CD14-positive monocyte (primary cell): ENCODE data around the gene CATSPERZ. TPM values are rescaled to one million over a fixed set of nuclear protein-coding genes. Genes with fewer than 3 reads are reported as not detected.

Source experiments
- DNase-seq, 3 donors: peaks; one replicate each; pipeline ENCODE4 v3.0.0-alpha.2; 2011 to 2022
- H2AFZ ChIP-seq: 2 replicates; pipeline ENCODE4 v1.6.0; 2012; ENCODE audit warnings: mild to moderate bottlenecking, low read depth, low read length, inconsistent platforms; ENCODE audit not compliant: insufficient read depth, poor library complexity, severe bottlenecking
- H3K27ac ChIP-seq, 2 donors: 1 replicate in 1 of 2; 2 replicates in 1 of 2; pipeline ENCODE4 v1.5.1; 2012 to 2013; ENCODE audit warnings: low read length in 2 of 2, control low read depth in 1 of 2, inconsistent platforms in 1 of 2, low read depth in 1 of 2, mild to moderate bottlenecking in 1 of 2
- H3K27me3 ChIP-seq, 2 donors: one replicate each; pipeline versions ENCODE4 v1.6.0 to v1.6.1; 2011 to 2013; ENCODE audit warnings: low read length in 2 of 2; ENCODE audit not compliant: control insufficient read depth in 2 of 2, insufficient read depth in 2 of 2
- H3K36me3 ChIP-seq, 2 donors: replicated peaks in 1 of 2; 1 replicate in 1 of 2; 2 replicates in 1 of 2; pipeline versions ENCODE4 v1.5.1 to v1.6.1; 2012 to 2013; ENCODE audit warnings: low read length in 2 of 2, control low read depth in 1 of 2, inconsistent platforms in 1 of 2, mild to moderate bottlenecking in 1 of 2; ENCODE audit not compliant: insufficient read depth in 2 of 2, control insufficient read depth in 1 of 2
- H3K4me1 ChIP-seq, 2 donors: 1 replicate in 1 of 2; 2 replicates in 1 of 2; pipeline versions ENCODE4 v1.5.1 to v1.6.1; 2012 to 2013; ENCODE audit warnings: low read length in 2 of 2, control low read depth in 1 of 2, inconsistent platforms in 1 of 2, mild to moderate bottlenecking in 1 of 2, moderate library complexity in 1 of 2; ENCODE audit not compliant: insufficient read depth in 2 of 2, control insufficient read depth in 1 of 2
- H3K4me2 ChIP-seq: replicated peaks from 2 replicates; pipeline ENCODE3; 2012; ENCODE audit warnings: low read length, moderate library complexity, mild to moderate bottlenecking; ENCODE audit not compliant: poor library complexity, severe bottlenecking; ENCODE audit errors: extremely low read depth
- H3K4me3 ChIP-seq, 3 experiments: fragments of 200-600 bp in 1 of 3; sonication (generic) in 1 of 3; replicated peaks in 1 of 3; 1 replicate in 2 of 3; 2 replicates in 1 of 3; pipeline ENCODE4 v1.5.1; 2011 to 2013; ENCODE audit warnings: low read length in 3 of 3, mild to moderate bottlenecking in 3 of 3, control low read depth in 2 of 3, low read depth in 2 of 3, inconsistent platforms in 1 of 3, moderate library complexity in 1 of 3
- H3K79me2 ChIP-seq: 2 replicates; pipeline ENCODE4 v1.6.0; 2012; ENCODE audit warnings: mild to moderate bottlenecking, control low read depth, inconsistent platforms, low read length, moderate library complexity; ENCODE audit not compliant: insufficient read depth
- H3K9ac ChIP-seq: 2 replicates; pipeline ENCODE4 v1.6.0; 2017; ENCODE audit warnings: low read length, mild to moderate bottlenecking; ENCODE audit not compliant: insufficient read depth, poor library complexity, severe bottlenecking
- H3K9me3 ChIP-seq, 2 donors: replicated peaks in 1 of 2; 1 replicate in 1 of 2; 2 replicates in 1 of 2; pipeline versions ENCODE4 v1.5.1 to v1.6.1; 2012 to 2013; ENCODE audit warnings: low read length in 2 of 2, control low read depth in 1 of 2; ENCODE audit not compliant: control insufficient read depth in 1 of 2, insufficient read depth in 1 of 2
- H4K20me1 ChIP-seq: 2 replicates; pipeline ENCODE4 v1.6.0; 2012; ENCODE audit warnings: mild to moderate bottlenecking, low read length, control low read depth, moderate library complexity; ENCODE audit not compliant: insufficient read depth
- H3K27ac Mint-ChIP-seq, 7 donors: one replicate each; pipeline ENCODE4 v1.8.0; 2020; ENCODE audit warnings: mild to moderate bottlenecking in 7 of 7, mixed read lengths in 7 of 7, moderate library complexity in 6 of 7, inconsistent platforms in 2 of 7
- H3K27me3 Mint-ChIP-seq, 3 donors: one replicate each; pipeline ENCODE4 v1.8.0; 2021 to 2022; ENCODE audit warnings: low read depth in 3 of 3, mild to moderate bottlenecking in 3 of 3, mixed read lengths in 3 of 3, moderate library complexity in 3 of 3, inconsistent platforms in 1 of 3
- H3K36me3 Mint-ChIP-seq, 2 donors: one replicate each; pipeline ENCODE4 v1.8.0; 2020; ENCODE audit warnings: mixed read lengths in 2 of 2, inconsistent platforms in 1 of 2, mild to moderate bottlenecking in 1 of 2
- H3K4me1 Mint-ChIP-seq: one replicate; pipeline ENCODE4 v1.8.0; 2020; ENCODE audit warnings: mild to moderate bottlenecking, mixed read lengths
- H3K4me3 Mint-ChIP-seq, 2 donors: one replicate each; pipeline ENCODE4 v1.8.0; 2020; ENCODE audit warnings: mild to moderate bottlenecking in 2 of 2, mixed read lengths in 2 of 2, moderate library complexity in 1 of 2
- H3K9me3 Mint-ChIP-seq, 7 donors: one replicate each; pipeline ENCODE4 v1.8.0; 2020 to 2022; ENCODE audit warnings: mixed read lengths in 7 of 7, mild to moderate bottlenecking in 6 of 7, moderate library complexity in 6 of 7, inconsistent platforms in 2 of 7
- WGBS: methylation state at CpG from one replicate; pipeline ENCODE4 v1.1.5; 2013; ENCODE audit warnings: missing lambda C conversion rate; ENCODE audit not compliant: insufficient coverage; 5-methylcytosine and 5-hydroxymethylcytosine counted together
- intact Hi-C, 2 donors: fragments of 100-400 bp; cut with micrococcal nuclease; formaldehyde crosslinking; loops; one replicate each; pipeline versions ENCODE4 v1.15.0 to v1.15.1; 2023
- polyA plus RNA-seq, 3 donors: library from polyadenylated mRNA; depleted of rRNA in 1 of 3; unstranded in 2 of 3; stranded (reverse) in 1 of 3; fragments of 300-500 nt in 2 of 3; fragments of >200 nt in 1 of 3; fragmentation: Illumina TruSeq in 2 of 3; gene quantifications; 1 replicate in 2 of 3; 2 replicates in 1 of 3; pipeline ENCODE4 v1.2.3, GENCODE V29; 2012 to 2021
- TF ChIP-seq, protein P1 (sequence below): fragments of 200-600 bp; IDR thresholded peaks from one replicate; pipeline ENCODE4 v1.8.0; 2022; ENCODE audit warnings: antibody characterized with exemption, mild to moderate bottlenecking

Gene CATSPERZ
- polyA plus RNA-seq, 3 donors: not detected

DNA sequence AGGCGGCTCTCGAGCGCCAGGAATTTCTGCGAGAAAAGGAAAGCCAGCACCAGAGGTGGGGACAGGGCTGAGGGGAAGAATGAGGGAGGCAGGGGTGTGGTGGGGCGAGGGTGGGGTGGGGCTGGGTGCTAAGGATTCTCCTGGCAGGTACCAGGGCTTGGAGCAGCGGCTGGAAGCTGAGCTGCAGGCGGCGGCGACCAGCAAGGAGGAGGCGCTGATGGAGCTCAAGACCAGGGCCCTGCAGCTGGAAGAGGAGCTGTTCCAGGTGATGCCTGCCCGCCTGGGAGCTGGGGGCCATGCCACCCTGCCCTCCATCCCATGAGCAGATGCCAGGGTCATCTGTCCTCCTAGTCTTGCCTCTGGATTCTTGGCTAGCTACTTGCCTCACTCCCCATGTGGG lies 49.2 kb downstream of the CATSPERZ start:
- Histone ChIP-seq H3K27me3 (no peaks in the 10 kb centered on the region), H3K9me3 (no peaks in the 10 kb centered on the region), H3K79me2 (peaks cover 5% of the 10 kb centered on the region), H3K9ac (no peak overlapping the region), H4K20me1 (peaks cover 86% of the 10 kb centered on the region), H2AFZ (no peak overlapping the region), H3K27ac (no peak overlapping the region), H3K4me3 (no peak overlapping the region), H3K4me2 (no peak overlapping the region), H3K4me1 (peaks cover 7 to 13% of the 10 kb centered on the region in 2 donors), H3K36me3 (peaks cover 75 to 89% of the 10 kb centered on the region in 2 donors)
- no peak overlapping the region for H3K4me3 Mint-ChIP-seq
- WGBS: 98% methylated on average over 11 of the region's 11 CpGs
- DNase-seq: no peak
- peaks cover 0 to 1% (median 0%) of the 10 kb centered on the region in 7 donors for H3K9me3 Mint-ChIP-seq
- H3K27me3 Mint-ChIP-seq: no peaks in the 10 kb centered on the region
- peaks cover 44 to 92% of the 10 kb centered on the region in 2 donors for H3K36me3 Mint-ChIP-seq
- peaks cover 22% of the 10 kb centered on the region for H3K4me1 Mint-ChIP-seq
- intact Hi-C loops: no loop called here
- TF ChIP-seq, protein P1, sequence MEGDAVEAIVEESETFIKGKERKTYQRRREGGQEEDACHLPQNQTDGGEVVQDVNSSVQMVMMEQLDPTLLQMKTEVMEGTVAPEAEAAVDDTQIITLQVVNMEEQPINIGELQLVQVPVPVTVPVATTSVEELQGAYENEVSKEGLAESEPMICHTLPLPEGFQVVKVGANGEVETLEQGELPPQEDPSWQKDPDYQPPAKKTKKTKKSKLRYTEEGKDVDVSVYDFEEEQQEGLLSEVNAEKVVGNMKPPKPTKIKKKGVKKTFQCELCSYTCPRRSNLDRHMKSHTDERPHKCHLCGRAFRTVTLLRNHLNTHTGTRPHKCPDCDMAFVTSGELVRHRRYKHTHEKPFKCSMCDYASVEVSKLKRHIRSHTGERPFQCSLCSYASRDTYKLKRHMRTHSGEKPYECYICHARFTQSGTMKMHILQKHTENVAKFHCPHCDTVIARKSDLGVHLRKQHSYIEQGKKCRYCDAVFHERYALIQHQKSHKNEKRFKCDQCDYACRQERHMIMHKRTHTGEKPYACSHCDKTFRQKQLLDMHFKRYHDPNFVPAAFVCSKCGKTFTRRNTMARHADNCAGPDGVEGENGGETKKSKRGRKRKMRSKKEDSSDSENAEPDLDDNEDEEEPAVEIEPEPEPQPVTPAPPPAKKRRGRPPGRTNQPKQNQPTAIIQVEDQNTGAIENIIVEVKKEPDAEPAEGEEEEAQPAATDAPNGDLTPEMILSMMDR: no peak
- H3K27ac Mint-ChIP-seq: no peak overlapping the region

DNA sequence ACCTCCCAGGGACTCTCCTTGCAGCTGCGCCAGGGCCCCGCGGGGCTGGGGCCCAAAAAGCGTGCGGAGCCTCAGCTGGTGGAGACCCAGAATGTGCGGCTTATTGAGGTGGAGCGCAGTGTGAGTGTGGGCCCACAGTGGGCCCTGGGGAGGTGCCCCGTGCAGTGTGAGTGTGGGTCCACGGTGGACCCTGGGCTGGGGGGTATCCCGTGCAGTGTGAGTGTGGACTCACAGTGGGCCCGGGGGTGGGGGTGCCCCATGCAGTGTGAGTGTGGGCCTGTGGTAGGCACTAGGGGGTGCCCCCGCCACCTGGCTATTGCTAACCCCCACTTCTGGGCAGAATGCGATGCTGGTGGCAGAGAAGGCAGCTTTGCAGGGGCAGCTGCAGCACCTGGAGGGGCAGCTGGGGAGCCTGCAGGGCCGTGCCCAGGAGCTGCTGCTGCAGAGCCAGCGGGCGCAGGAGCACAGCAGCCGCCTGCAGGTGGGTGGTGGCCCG lies 51.0 kb downstream of the CATSPERZ start:
- H3K36me3 ChIP-seq: peaks cover 58 to 80% of the 10 kb centered on the region in 2 donors
- H4K20me1 ChIP-seq: peaks cover 81% of the 10 kb centered on the region
- no peaks in the 10 kb centered on the region for H3K27me3 ChIP-seq
- H3K27ac Mint-ChIP-seq: no peak overlapping the region
- H3K9me3 Mint-ChIP-seq: peaks cover 0 to 1% (median 0%) of the 10 kb centered on the region in 7 donors
- H3K4me1 Mint-ChIP-seq: peaks cover 20% of the 10 kb centered on the region
- intact Hi-C loops: no loop called here
- no peak overlapping the region for H3K9ac ChIP-seq
- no peaks in the 10 kb centered on the region for H3K27me3 Mint-ChIP-seq
- no peak overlapping the region for H3K4me3 ChIP-seq
- H3K4me2 ChIP-seq: no peak overlapping the region
- no peak overlapping the region for H2AFZ ChIP-seq
- TF ChIP-seq, protein P1: no peak
- H3K9me3 ChIP-seq: no peaks in the 10 kb centered on the region
- no peak overlapping the region for H3K4me3 Mint-ChIP-seq
- peaks cover 4% of the 10 kb centered on the region for H3K79me2 ChIP-seq
- peaks cover 16 to 26% of the 10 kb centered on the region in 2 donors for H3K4me1 ChIP-seq
- WGBS: 95% methylated on average over 16 of the region's 18 CpGs
- H3K27ac ChIP-seq: no peak overlapping the region
- peaks cover 36 to 81% of the 10 kb centered on the region in 2 donors for H3K36me3 Mint-ChIP-seq
- DNase-seq: no peak
